Glutamatergic neuron (in vitro differentiated cells): Measurements from ENCODE around the gene KIF17. TPM values are rescaled to one million over a fixed set of nuclear protein-coding genes. Genes with fewer than 3 reads are reported as not detected.

Experiments used
- DNase-seq: peaks from one replicate; pipeline ENCODE4 v3.0.0; 2022
- H3K27ac Mint-ChIP-seq: one replicate; pipeline ENCODE4 v1.8.0; 2020; ENCODE audit warnings: mild to moderate bottlenecking, mixed read lengths, inconsistent platforms; ENCODE audit not compliant: unreplicated experiment
- H3K27me3 Mint-ChIP-seq: one replicate; pipeline ENCODE4 v1.8.0; 2020; ENCODE audit warnings: mild to moderate bottlenecking, moderate library complexity, mixed read lengths, inconsistent platforms; ENCODE audit not compliant: unreplicated experiment
- H3K36me3 Mint-ChIP-seq: one replicate; pipeline ENCODE4 v1.8.0; 2020; ENCODE audit warnings: mild to moderate bottlenecking, mixed read lengths, inconsistent platforms; ENCODE audit not compliant: unreplicated experiment
- H3K4me1 Mint-ChIP-seq: one replicate; pipeline ENCODE4 v1.8.0; 2020; ENCODE audit warnings: mild to moderate bottlenecking, low read depth, mixed read lengths, inconsistent platforms; ENCODE audit not compliant: unreplicated experiment
- H3K4me3 Mint-ChIP-seq: one replicate; pipeline ENCODE4 v1.8.0; 2020; ENCODE audit warnings: mild to moderate bottlenecking, mixed read lengths, inconsistent platforms; ENCODE audit not compliant: unreplicated experiment
- H3K9me3 Mint-ChIP-seq: one replicate; pipeline ENCODE4 v1.8.0; 2020; ENCODE audit warnings: mild to moderate bottlenecking, moderate library complexity, mixed read lengths, inconsistent platforms; ENCODE audit not compliant: unreplicated experiment
- total RNA-seq: library from RNA; stranded (reverse); fragmentation: NEBNext Ultra II Directional; extraction: Animal tissue kit (Norgen Biotek cat#: 25700); gene quantifications from one replicate; pipeline ENCODE4 v1.2.1, GENCODE V29; 2021; ENCODE audit not compliant: unreplicated experiment
- TF ChIP-seq, protein P1 (sequence below): fragments of 200-600 bp; sonication (generic); IDR thresholded peaks from one replicate; pipeline ENCODE4 v1.5.0; 2021; ENCODE audit not compliant: partially characterized antibody, unreplicated experiment

KIF17 gene
- total RNA-seq, 1 donor from 2014 or later, result 1.6 TPM

DNA sequence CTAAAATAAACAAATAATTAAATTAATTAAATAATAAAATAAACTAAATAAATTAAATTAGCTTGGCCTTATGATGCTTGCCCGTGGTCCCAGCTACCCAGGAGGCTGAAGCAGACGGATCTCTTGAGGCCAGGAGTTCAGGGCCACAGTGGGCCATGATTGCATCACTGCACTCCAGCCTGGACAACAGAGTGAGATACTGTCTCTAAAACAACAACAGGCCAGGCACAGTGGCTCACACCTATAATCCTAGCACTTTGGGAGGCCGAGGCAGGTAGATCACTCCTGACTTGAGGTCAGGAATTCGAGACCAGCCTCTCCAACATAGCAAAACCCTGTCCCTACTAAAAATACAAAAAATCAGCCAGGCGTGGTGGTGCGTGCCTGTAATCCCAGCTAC, 96.8 kb downstream of the KIF17 start:
- Mint-ChIP-seq H3K36me3 (no peaks in the 10 kb centered on the region), H3K27ac (no peak overlapping the region), H3K9me3 (peaks cover 3% of the 10 kb centered on the region), H3K27me3 (peaks cover 3% of the 10 kb centered on the region), H3K4me3 (no peak overlapping the region), H3K4me1 (no peaks in the 10 kb centered on the region)
- DNase-seq, result no peak
- TF ChIP-seq, protein P1, sequence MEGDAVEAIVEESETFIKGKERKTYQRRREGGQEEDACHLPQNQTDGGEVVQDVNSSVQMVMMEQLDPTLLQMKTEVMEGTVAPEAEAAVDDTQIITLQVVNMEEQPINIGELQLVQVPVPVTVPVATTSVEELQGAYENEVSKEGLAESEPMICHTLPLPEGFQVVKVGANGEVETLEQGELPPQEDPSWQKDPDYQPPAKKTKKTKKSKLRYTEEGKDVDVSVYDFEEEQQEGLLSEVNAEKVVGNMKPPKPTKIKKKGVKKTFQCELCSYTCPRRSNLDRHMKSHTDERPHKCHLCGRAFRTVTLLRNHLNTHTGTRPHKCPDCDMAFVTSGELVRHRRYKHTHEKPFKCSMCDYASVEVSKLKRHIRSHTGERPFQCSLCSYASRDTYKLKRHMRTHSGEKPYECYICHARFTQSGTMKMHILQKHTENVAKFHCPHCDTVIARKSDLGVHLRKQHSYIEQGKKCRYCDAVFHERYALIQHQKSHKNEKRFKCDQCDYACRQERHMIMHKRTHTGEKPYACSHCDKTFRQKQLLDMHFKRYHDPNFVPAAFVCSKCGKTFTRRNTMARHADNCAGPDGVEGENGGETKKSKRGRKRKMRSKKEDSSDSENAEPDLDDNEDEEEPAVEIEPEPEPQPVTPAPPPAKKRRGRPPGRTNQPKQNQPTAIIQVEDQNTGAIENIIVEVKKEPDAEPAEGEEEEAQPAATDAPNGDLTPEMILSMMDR, result no peak

DNA sequence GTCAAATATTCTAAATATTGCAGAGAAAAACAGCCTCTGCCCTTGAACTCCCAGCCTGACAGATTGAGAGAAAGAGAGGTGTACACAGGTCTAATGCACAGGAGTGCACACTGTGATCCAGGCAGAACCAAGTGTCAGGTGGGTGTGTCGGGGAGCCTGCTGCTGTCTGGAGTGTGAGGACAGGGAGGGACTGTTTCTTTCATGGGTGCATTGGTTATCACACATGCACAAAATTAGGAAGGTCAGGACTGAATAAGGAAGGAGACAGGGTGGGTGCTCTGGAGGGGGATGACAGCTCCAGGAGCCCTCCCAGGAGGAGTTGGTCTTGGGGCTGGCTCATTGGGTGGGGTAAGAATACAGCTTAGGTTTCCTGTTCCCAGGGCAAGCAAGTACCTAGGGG, 97.8 kb downstream of the KIF17 start:
- H3K36me3 Mint-ChIP-seq, result no peaks in the 10 kb centered on the region

GRCh38 chr1:20618550-20618949, 99.3 kb downstream of the KIF17 start:
- DNase-seq, result no peak
- no peaks in the 10 kb centered on the region for H3K36me3 Mint-ChIP-seq
- TF ChIP-seq, protein P1, result no peak
- H3K9me3 Mint-ChIP-seq, result peaks cover 3% of the 10 kb centered on the region
- peaks cover 7% of the 10 kb centered on the region for H3K27me3 Mint-ChIP-seq
- no peak overlapping the region for H3K27ac Mint-ChIP-seq
- no peaks in the 10 kb centered on the region for H3K4me1 Mint-ChIP-seq
- H3K4me3 Mint-ChIP-seq, result no peak overlapping the region

More for the DNA sequence above, 97.8 kb downstream of the KIF17 start:
- Mint-ChIP-seq H3K4me1 (no peaks in the 10 kb centered on the region), H3K4me3 (no peak overlapping the region), H3K27me3 (peaks cover 4% of the 10 kb centered on the region), H3K9me3 (peaks cover 3% of the 10 kb centered on the region), H3K27ac (no peak overlapping the region)
- TF ChIP-seq, protein P1, result no peak
- no peak for DNase-seq

DNA sequence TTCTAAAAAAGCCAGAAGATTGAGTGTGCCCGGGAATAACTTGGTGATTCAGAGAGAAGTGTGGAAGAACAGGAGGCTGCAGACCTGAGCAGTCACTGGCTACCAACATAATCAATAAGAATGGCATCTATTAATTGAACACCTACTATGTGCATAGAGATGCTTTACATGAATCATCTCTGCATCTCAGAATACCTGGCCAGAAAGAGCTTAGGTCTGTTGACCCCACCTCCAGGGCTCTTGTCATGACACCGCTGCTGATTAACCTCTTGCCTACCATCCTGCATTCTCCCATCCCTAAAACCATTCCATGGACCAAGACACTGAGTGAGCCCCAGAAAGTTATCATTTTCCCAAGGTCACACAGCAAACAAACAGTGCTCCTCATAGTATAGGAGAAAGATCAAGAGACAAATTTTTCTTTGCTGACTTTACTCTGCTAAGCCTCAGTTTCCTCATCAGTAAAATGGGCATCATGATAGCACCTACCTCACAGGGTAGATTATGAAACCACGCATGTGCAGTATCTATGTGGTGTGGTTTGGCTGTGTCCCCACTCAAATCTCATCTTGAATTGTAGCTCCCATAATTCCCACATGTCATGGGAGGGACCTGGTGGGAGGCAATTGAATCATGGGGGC, 100.8 kb downstream of the KIF17 start:
- no peak overlapping the region for H3K27ac Mint-ChIP-seq
- H3K4me1 Mint-ChIP-seq, result no peaks in the 10 kb centered on the region
- peaks cover 1% of the 10 kb centered on the region for H3K9me3 Mint-ChIP-seq
- no peak overlapping the region for H3K4me3 Mint-ChIP-seq
- no peak for DNase-seq
- TF ChIP-seq, protein P1, result no peak
- no peaks in the 10 kb centered on the region for H3K36me3 Mint-ChIP-seq
- peaks cover 7% of the 10 kb centered on the region for H3K27me3 Mint-ChIP-seq

DNA sequence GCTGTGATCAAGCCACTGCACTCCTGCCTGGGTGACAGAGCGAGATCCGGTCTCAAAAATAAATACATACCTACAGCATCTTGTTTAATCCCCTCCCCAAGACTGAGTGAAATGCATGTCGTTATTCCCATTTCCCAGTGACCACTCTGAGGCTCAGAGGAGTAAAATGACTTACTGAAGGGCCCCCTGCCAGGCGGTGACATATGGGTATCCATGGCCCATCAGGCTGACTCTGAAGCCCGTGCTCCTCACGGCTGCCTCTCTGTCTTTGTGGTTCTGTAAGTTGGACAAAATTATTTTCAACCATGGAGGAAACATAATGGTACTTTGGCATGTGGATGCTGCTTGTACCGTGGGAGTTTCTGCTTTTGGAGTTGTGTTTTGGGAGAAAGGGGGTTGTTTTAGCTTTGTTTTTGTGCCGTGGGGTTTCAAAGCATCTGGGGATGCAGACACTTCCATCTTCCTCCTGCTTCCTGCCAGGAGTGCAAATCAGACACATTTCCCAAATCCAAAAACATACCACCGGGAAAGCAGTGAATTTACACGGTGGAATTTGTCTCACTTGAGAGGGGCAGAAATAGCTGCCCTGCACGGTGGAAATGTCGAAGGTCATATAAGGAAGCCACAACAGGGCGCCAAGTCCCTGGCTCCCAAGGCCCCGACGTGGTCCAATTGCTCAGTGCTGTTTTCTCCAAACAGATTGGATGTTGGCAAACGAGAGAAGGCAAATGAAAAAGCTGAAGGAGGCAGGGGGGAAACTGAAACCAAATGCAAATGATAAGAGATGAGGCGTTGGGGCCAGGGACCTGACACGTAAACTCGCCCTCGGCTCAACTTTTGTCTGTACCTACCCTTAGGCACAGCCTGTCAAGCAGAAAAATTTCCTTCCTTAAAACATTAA, 101.6 kb downstream of the KIF17 start:
- peaks cover 7% of the 10 kb centered on the region for H3K27me3 Mint-ChIP-seq
- H3K4me3 Mint-ChIP-seq, result no peak overlapping the region
- DNase-seq, result no peak
- no peaks in the 10 kb centered on the region for H3K36me3 Mint-ChIP-seq
- peaks cover 1% of the 10 kb centered on the region for H3K9me3 Mint-ChIP-seq
- H3K4me1 Mint-ChIP-seq, result no peaks in the 10 kb centered on the region
- H3K27ac Mint-ChIP-seq, result no peak overlapping the region
- TF ChIP-seq, protein P1, result no peak
